Measurements from ENCODE around the gene TVP23A.

GRCh38 chr16:10799736-10800135, 18.9 kb downstream of the TVP23A start:
- TF ChIP-seq CTCF (IDR thresholded peaks at IDR 0.05) (no peak), POLR2A (IDR thresholded peaks at IDR 0.05) (no peak)

Data from Peyer's patch (tissue), 4 donors.